Tibial nerve (tissue), 4 donors: Measurements from ENCODE around the gene GRIN2A. TPM values are rescaled to one million over a fixed set of nuclear protein-coding genes. Genes with fewer than 3 reads are reported as not detected.

Experiments used
- DNase-seq, 2 donors: peaks; one replicate each; pipeline ENCODE4 v3.0.0-alpha.2; 2019; ENCODE audit warnings: low spot score in 2 of 2
- H3K27ac ChIP-seq, 4 donors: fragments of 200-600 bp; sonication (generic) in 3 of 4; one replicate each; pipeline ENCODE4 v1.5.1; 2017 to 2019; ENCODE audit warnings: mild to moderate bottlenecking in 1 of 4
- H3K27me3 ChIP-seq, 2 donors: fragments of 200-600 bp; sonication (generic) in 1 of 2; one replicate each; pipeline versions ENCODE4 v1.5.1 to v1.6.0; 2017 to 2019
- H3K36me3 ChIP-seq, 3 donors: fragments of 200-600 bp; sonication (generic); one replicate each; pipeline ENCODE4 v1.5.1; 2018 to 2019
- H3K4me1 ChIP-seq, 4 donors: fragments of 200-600 bp; sonication (generic) in 3 of 4; one replicate each; pipeline ENCODE4 v1.5.1; 2017 to 2019
- H3K4me3 ChIP-seq, 4 donors: fragments of 200-600 bp; sonication (generic) in 3 of 4; one replicate each; pipeline ENCODE4 v1.5.1; 2017 to 2019; ENCODE audit warnings: mild to moderate bottlenecking in 1 of 4, moderate library complexity in 1 of 4
- H3K9me3 ChIP-seq, 4 donors: fragments of 200-600 bp; sonication (generic) in 3 of 4; one replicate each; pipeline ENCODE4 v1.5.1; 2017 to 2019
- CTCF ChIP-seq, 5 experiments: fragments of 200-600 bp in 3 of 5; fragments of 450-650 bp in 2 of 5; sonication (generic) in 3 of 5; IDR thresholded peaks; one replicate each; pipeline ENCODE4 v1.5.1; 2016 to 2019; ENCODE audit warnings: antibody characterized with exemption in 5 of 5, mild to moderate bottlenecking in 3 of 5, moderate library complexity in 2 of 5
- EP300 ChIP-seq, 2 donors: sonication (generic); formaldehyde crosslinking; IDR thresholded peaks; one replicate each; pipeline ENCODE4 v1.6.1; 2017; ENCODE audit warnings: antibody characterized with exemption in 2 of 2, mild to moderate bottlenecking in 1 of 2
- POLR2A ChIP-seq, 2 donors: fragments of 450-650 bp; IDR thresholded peaks; one replicate each; pipeline ENCODE4 v1.6.1; 2017; ENCODE audit warnings: antibody characterized with exemption in 2 of 2, mild to moderate bottlenecking in 2 of 2, moderate library complexity in 2 of 2
- WGBS, 2 donors: methylation state at CpG; one replicate each; pipeline ENCODE4 v1.1.5; 2018; 5-methylcytosine and 5-hydroxymethylcytosine counted together
- small RNA-seq: library from RNA; depleted of rRNA; stranded (forward); fragments of <200 nt; gene quantifications from one replicate; pipeline ENCODE3, GENCODE V24; 2016
- total RNA-seq, 4 donors: library from RNA; depleted of rRNA; stranded (reverse); fragments of >200 nt; gene quantifications; one replicate each; pipeline ENCODE4 v1.1.0, GENCODE V29; 2016

The GRIN2A gene
- total RNA-seq, 4 donors from 2014 or later: under 0.01 to 0.44 (median 0.39) TPM; not detected in 1

- no peaks in the 10 kb centered on the region for H3K27me3 ChIP-seq
- no peaks in the 10 kb centered on the region for H3K36me3 ChIP-seq
- no peak overlapping the region for H3K27ac ChIP-seq
- H3K4me3 ChIP-seq: no peak overlapping the region
- TF ChIP-seq EP300 (IDR thresholded peaks at IDR 0.05) (no peak), CTCF (IDR thresholded peaks at IDR 0.05) (no peak), POLR2A (IDR thresholded peaks at IDR 0.05) (no peak)
- 25 to 35% methylated on average over 1 of the region's 1 CpG for WGBS, 2 donors
- no peaks in the 10 kb centered on the region for H3K9me3 ChIP-seq
- no peak for DNase-seq
- no peaks in the 10 kb centered on the region for H3K4me1 ChIP-seq
These were observed 469.1 kb downstream of the GRIN2A start for GRCh38 chr16:9713156-9713555.

DNA sequence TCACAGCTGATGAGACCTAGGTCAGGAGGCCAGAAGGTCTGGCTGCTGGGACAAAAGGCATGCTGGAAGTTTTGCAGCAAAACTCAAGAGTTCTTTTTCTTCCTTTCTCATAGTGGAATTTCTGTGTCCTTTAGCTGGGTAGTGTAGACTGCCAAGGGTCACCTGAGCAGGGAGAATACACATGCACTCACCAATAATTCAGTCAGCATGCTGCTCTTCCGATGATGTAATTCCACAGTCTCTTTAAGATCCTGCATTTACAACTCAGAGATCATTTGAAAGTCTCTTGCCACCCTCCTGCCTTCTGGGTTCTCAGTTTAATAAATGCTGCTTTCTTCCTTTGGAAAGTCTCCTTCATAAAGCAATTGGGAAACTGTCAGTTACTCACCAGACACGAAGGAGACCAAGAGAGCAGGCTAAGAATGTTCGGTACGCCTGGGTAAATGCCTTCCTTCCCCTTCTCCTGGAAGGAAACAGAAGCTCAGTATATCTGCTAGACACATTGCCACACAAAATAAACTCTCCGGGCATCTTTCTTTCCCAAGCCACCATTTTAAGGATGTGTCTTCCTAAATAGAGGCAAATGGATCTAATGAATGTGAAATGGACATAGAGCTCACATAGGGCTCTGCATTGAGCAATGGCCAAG is 473.1 kb downstream of the GRIN2A start:
- no peak overlapping the region for H3K27ac ChIP-seq
- H3K4me1 ChIP-seq: no peaks in the 10 kb centered on the region
- TF ChIP-seq EP300 (IDR thresholded peaks at IDR 0.05) (no peak), CTCF (IDR thresholded peaks at IDR 0.05) (no peak), POLR2A (IDR thresholded peaks at IDR 0.05) (no peak)
- no peaks in the 10 kb centered on the region for H3K36me3 ChIP-seq
- H3K27me3 ChIP-seq: no peaks in the 10 kb centered on the region
- H3K4me3 ChIP-seq: no peak overlapping the region
- DNase-seq: no peak
- WGBS, 2 donors: 25 to 43% methylated on average over 5 of the region's 5 CpGs
- H3K9me3 ChIP-seq: no peaks in the 10 kb centered on the region

GRCh38 chr16:9706217-9706836 is 475.9 kb downstream of the GRIN2A start:
- TF ChIP-seq CTCF (IDR thresholded peaks at IDR 0.05) (no peak), EP300 (IDR thresholded peaks at IDR 0.05) (no peak), POLR2A (IDR thresholded peaks at IDR 0.05) (no peak)
- Histone ChIP-seq H3K4me1 (no peaks in the 10 kb centered on the region), H3K9me3 (no peaks in the 10 kb centered on the region), H3K27me3 (no peaks in the 10 kb centered on the region), H3K36me3 (no peaks in the 10 kb centered on the region), H3K4me3 (no peak overlapping the region), H3K27ac (no peak overlapping the region)
- 82 to 88% methylated on average over 6 of the region's 6 CpGs for WGBS, 2 donors
- no peak for DNase-seq

GRCh38 chr16:9703731-9704130 is 478.5 kb downstream of the GRIN2A start:
- Histone ChIP-seq H3K4me3 (no peak overlapping the region), H3K36me3 (no peaks in the 10 kb centered on the region), H3K27ac (no peak overlapping the region), H3K27me3 (no peaks in the 10 kb centered on the region), H3K4me1 (no peaks in the 10 kb centered on the region), H3K9me3 (no peaks in the 10 kb centered on the region)
- no peak for DNase-seq
- 76 to 92% methylated on average over 1 of the region's 1 CpG for WGBS, 2 donors
- TF ChIP-seq POLR2A (IDR thresholded peaks at IDR 0.05) (no peak), CTCF (IDR thresholded peaks at IDR 0.05) (no peak), EP300 (IDR thresholded peaks at IDR 0.05) (no peak)

Small RNA genes lying within 50 kb of the gene (small RNA-seq; reads per million reads assigned to genes)
- gene RN7SL493P: not detected

Other genes with a start within 250 kb of the GRIN2A start
- 1 to 10 TPM; 2.4 to 4.8 (median 4.4) TPM for gene ATF7IP2, start 203.6 kb upstream of the GRIN2A start, total RNA-seq